Epithelial cell of prostate (primary cell): Measurements from ENCODE around the gene LCE2B.

ENCODE experiments used
- DNase-seq: peaks from one replicate; pipeline ENCODE4 v3.0.0-alpha.2; 2011; ENCODE audit warnings: low read depth, low spot score
- H3K27ac ChIP-seq: fragments of 450-650 bp; 2 replicates; pipeline ENCODE4 v1.5.1; 2017; ENCODE audit warnings: mild to moderate bottlenecking

LCE2B gene

DNA sequence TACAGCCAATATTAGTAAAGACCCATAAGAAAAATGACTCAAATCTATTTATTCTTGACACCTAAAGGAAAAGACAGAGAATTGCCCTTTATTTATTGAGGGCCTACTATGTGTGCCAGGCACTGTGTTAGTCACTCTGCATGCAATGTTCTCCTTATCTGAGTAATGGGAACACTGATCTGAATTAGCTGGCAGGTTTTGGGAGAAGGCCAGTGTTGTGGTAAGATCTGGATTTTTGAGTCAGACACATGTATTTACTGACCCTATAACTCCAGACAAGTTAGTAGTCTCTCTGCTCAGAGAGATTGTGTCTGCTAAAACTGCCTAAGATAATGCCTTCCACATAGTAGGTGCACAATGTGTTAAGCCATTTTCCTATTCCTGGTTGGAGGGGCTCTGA is 39.3 kb downstream of the LCE2B start:
- DNase-seq: no peak
- H3K27ac ChIP-seq: no peak overlapping the region

DNA sequence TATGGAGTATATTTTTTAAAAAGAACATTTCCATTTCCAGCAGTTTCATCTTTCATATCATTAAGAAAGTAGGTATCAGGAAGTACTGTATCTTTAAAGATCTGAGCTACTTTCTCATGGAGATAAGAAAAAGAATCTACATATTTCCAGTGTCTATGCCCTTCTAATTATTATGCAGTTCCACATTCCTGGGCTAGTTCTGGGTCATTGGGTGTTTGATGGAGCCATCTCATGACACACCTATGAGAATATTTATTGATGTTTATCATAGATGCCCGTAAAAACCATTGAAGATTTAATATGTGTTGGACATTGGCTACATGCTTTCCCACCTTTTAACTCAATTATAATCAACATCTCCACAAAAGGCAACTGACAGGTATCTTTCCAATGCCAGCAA is 43.1 kb downstream of the LCE2B start:
- no peak for DNase-seq
- H3K27ac ChIP-seq: no peak overlapping the region

DNA sequence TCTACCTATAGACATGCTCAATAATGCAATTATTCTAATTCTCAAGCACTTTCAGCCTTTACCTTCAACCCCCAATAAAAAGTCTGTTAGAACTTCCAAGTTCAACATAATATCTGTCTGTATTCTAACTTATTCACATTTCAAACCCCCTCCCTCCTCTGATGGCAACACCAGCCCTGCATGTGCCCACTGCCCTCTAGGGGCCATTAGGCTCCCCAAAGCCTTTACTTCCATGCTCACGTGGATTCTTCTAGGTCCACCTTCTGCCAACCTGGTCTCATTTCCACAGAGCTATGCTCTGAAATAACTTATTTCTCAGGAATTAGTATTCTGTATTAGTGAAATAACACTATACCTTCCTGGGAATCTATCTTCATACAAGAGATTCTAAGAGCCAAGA is 49.7 kb downstream of the LCE2B start:
- H3K27ac ChIP-seq: no peak overlapping the region
- DNase-seq: no peak
